ENCODE results near the gene BUD23. TPM values are rescaled to one million over a fixed set of nuclear protein-coding genes. Genes with fewer than 3 reads are reported as not detected.

BUD23 gene
- total RNA-seq, 6 donors from 2014 or later = 19.9 to 52.3 (median 48.8) TPM

DNA sequence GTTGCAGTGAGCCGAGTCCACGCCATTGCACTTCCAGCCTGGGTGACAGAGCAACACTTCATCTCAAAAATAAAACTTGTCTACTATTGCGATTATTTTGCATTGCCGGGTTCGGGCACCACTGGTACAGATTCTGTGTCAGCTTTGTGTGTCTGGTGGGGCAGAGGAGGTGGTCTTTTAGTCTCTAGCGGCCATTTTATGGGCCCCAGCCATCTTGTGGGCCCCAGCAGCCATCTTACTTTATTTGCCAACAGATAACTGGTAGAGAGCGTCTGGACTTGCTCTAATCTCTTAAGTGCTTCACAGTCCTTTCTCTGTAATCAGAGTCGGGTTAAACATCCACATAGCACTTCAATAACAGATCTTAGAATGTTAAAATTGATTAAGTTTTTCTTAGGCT is 4.9 kb downstream of the BUD23 start:
- TF ChIP-seq EP300 (IDR thresholded peaks at IDR 0.05) = no peak
- TF ChIP-seq CTCF (IDR thresholded peaks at IDR 0.05) = no peak
- no peak for TF ChIP-seq POLR2A (IDR thresholded peaks at IDR 0.05)
- TF ChIP-seq POLR2AphosphoS5 (IDR thresholded peaks at IDR 0.05) = no peak
- Histone ChIP-seq H3K36me3 (peaks cover 17 to 68% (median 52%) of the 10 kb centered on the region in 4 donors), H3K4me3 (no peak overlapping the region), H3K4me1 (peaks cover 5 to 16% (median 7%) of the 10 kb centered on the region in 4 donors), H3K27ac (no peak overlapping the region), H3K9me3 (no peaks in the 10 kb centered on the region), H3K27me3 (no peaks in the 10 kb centered on the region)
- DNase-seq (no peak), ATAC-seq (ENCODE audit: low FRiP score in 2 of 2) (no peak)
- 92 to 94% methylated on average over 8 of the region's 8 CpGs for WGBS, 2 donors

DNA sequence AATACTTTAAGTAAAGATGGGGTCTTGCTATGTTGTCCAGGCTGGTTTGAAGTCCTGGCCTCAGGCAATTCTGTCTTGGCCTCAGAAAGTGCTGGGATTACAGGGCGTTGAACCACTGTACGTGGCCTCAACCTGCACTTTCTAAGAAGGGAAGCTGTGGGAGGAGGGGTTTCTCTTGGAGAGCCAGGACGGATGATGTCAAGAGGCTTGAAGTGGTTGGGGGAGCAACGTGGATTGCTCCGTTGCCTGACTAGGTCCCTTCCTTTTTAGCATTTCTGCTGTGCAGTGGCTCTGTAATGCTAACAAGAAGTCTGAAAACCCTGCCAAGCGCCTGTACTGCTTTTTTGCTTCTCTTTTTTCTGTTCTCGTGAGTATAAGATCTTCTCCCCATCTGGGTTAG is 7.2 kb downstream of the BUD23 start:
- no peaks in the 10 kb centered on the region for H3K4me1 ChIP-seq
- WGBS, 2 donors = 80 to 82% methylated on average over 7 of the region's 7 CpGs
- no peaks in the 10 kb centered on the region for H3K9me3 ChIP-seq
- no peaks in the 10 kb centered on the region for H3K27me3 ChIP-seq
- ATAC-seq (ENCODE audit: low FRiP score in 2 of 2) (no peak), DNase-seq (no peak)
- H3K4me3 ChIP-seq = no peak overlapping the region
- peaks cover 33 to 92% (median 72%) of the 10 kb centered on the region in 4 donors for H3K36me3 ChIP-seq
- no peak for TF ChIP-seq POLR2A (IDR thresholded peaks at IDR 0.05)
- TF ChIP-seq CTCF (IDR thresholded peaks at IDR 0.05) = no peak
- H3K27ac ChIP-seq = no peak overlapping the region

- no peak for DNase-seq
- H3K4me1 ChIP-seq = no peaks in the 10 kb centered on the region
- H3K27me3 ChIP-seq = no peaks in the 10 kb centered on the region
- H3K9me3 ChIP-seq = no peaks in the 10 kb centered on the region
- peaks cover 37 to 95% (median 71%) of the 10 kb centered on the region in 4 donors for H3K36me3 ChIP-seq
- ATAC-seq (ENCODE audit: low FRiP score in 2 of 2) = no peak
- H3K27ac ChIP-seq = no peak overlapping the region
- TF ChIP-seq CTCF (IDR thresholded peaks at IDR 0.05) (no peak), POLR2AphosphoS5 (IDR thresholded peaks at IDR 0.05) (no peak), POLR2A (IDR thresholded peaks at IDR 0.05) (no peak), EP300 (IDR thresholded peaks at IDR 0.05) (no peak)
- H3K4me3 ChIP-seq = no peak overlapping the region
- 83 to 92% methylated on average over 4 of the region's 4 CpGs for WGBS, 2 donors
These were observed 13.0 kb downstream of the BUD23 start for GRCh38 chr7:73696372-73696771.

GRCh38 chr7:73698410-73698809 is 15.0 kb downstream of the BUD23 start:
- ATAC-seq (ENCODE audit: low FRiP score in 2 of 2) (no peak), DNase-seq (no peak)
- WGBS, 2 donors = 86% methylated on average over 7 of the region's 7 CpGs
- H3K27me3 ChIP-seq = no peaks in the 10 kb centered on the region
- no peak overlapping the region for H3K4me3 ChIP-seq
- peaks cover 31 to 76% (median 56%) of the 10 kb centered on the region in 4 donors for H3K36me3 ChIP-seq
- H3K27ac ChIP-seq = no peak overlapping the region
- H3K9me3 ChIP-seq = no peaks in the 10 kb centered on the region
- peaks cover 0 to under 1% (median under 1%) of the 10 kb centered on the region in 4 donors for H3K4me1 ChIP-seq
- TF ChIP-seq POLR2A (IDR thresholded peaks at IDR 0.05) = no peak
- TF ChIP-seq EP300 (IDR thresholded peaks at IDR 0.05) = no peak
- TF ChIP-seq POLR2AphosphoS5 (IDR thresholded peaks at IDR 0.05) = no peak
- no peak for TF ChIP-seq CTCF (IDR thresholded peaks at IDR 0.05)

DNA sequence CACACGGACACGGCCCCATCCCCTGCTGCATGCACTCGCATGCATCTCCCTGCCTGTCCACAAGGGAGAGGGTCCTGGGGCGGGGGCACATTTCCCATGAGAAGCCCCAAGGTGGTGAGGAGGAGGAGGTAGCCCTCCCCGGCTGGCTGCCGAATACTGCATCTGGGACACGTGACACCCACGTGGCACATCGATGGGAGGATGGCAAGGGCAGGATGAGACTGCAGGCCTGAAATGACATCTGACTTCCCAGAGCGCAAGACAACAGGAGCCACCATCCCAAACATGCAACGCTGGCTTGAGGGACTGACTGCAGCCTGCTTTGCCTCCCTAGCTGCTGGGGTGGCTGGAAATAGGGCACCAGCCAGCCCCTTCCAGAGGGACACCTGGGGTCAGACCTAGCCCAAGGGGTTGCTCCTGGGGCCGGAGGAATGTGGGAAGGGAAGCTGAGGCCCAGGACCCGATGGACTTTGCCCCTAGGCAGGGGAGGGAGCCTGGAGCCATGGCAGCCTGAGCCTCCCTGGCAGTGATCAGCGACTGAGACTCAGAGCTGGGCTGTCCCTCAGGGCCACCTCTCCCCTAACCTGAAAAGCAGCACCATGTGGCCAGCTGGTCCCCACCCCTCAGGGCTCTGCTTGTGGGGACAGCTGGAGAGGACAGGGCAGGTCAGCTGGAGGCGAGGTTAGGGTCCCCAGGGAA is 16.1 kb downstream of the BUD23 start:
- no peak for TF ChIP-seq CTCF (IDR thresholded peaks at IDR 0.05)
- no peak for TF ChIP-seq EP300 (IDR thresholded peaks at IDR 0.05)
- TF ChIP-seq POLR2A (IDR thresholded peaks at IDR 0.05) = no peak
- no peak for TF ChIP-seq POLR2AphosphoS5 (IDR thresholded peaks at IDR 0.05)
- peaks cover 0 to 12% (median 11%) of the 10 kb centered on the region in 4 donors for H3K4me1 ChIP-seq
- ATAC-seq (ENCODE audit: low FRiP score in 2 of 2) = no peak
- H3K4me3 ChIP-seq = no peak overlapping the region
- no peak for DNase-seq
- peaks cover 24 to 65% (median 45%) of the 10 kb centered on the region in 4 donors for H3K36me3 ChIP-seq
- H3K9me3 ChIP-seq = no peaks in the 10 kb centered on the region
- no peaks in the 10 kb centered on the region for H3K27me3 ChIP-seq
- 91% methylated on average over 6 to 15 of the region's 15 CpGs for WGBS, 2 donors
- H3K27ac ChIP-seq = no peak overlapping the region

Measured in upper lobe of left lung (tissue), 6 donors.